Heart right ventricle (tissue), 16 donors: ENCODE measurements around the gene SLC20A1. TPM values are rescaled to one million over a fixed set of nuclear protein-coding genes. Genes with fewer than 3 reads are reported as not detected.
"Not testable (repeated sequence)": the region's sequence is repeated elsewhere in the genome, so short reads cannot be mapped to it uniquely, and the experiment has no call there.

ENCODE experiments used
- ATAC-seq, 8 donors: fragments of 200-7000 bp; cut with Tn5 transposase; one replicate each; pipeline ENCODE4 v1.9.1; 2020; ENCODE audit warnings: mild to moderate bottlenecking in 8 of 8, moderate library complexity in 8 of 8, moderate number of reproducible peaks in 1 of 8
- DNase-seq, 2 donors: peaks; one replicate each; pipeline ENCODE4 v3.0.0-alpha.2; 2020
- H3K27ac ChIP-seq, 10 donors: fragments of 200-600 bp; sonication (generic) in 2 of 10; one replicate each; pipeline versions ENCODE4 v1.5.0 to v1.8.0; 2020 to 2022; ENCODE audit warnings: mild to moderate bottlenecking in 3 of 10
- H3K27me3 ChIP-seq, 7 donors: fragments of 200-600 bp; one replicate each; pipeline ENCODE4 v1.8.0; 2021 to 2022; ENCODE audit warnings: mild to moderate bottlenecking in 2 of 7
- H3K36me3 ChIP-seq, 9 donors: fragments of 200-600 bp; sonication (generic) in 1 of 9; one replicate each; pipeline versions ENCODE4 v1.5.0 to v1.8.0; 2020 to 2022; ENCODE audit warnings: mild to moderate bottlenecking in 2 of 9
- H3K4me1 ChIP-seq, 9 donors: fragments of 200-600 bp; sonication (generic) in 1 of 9; one replicate each; pipeline versions ENCODE4 v1.5.0 to v1.8.0; 2020 to 2022; ENCODE audit warnings: mild to moderate bottlenecking in 4 of 9
- H3K4me3 ChIP-seq, 10 donors: fragments of 200-600 bp; sonication (generic) in 2 of 10; one replicate each; pipeline versions ENCODE4 v1.5.0 to v1.8.0; 2020 to 2022; ENCODE audit warnings: mild to moderate bottlenecking in 7 of 10, moderate library complexity in 2 of 10
- H3K9me3 ChIP-seq, 11 donors: fragments of 200-600 bp in 10 of 11; sonication (generic) in 2 of 11; one replicate each; pipeline versions ENCODE4 v1.5.0 to v1.8.0; 2013 to 2022; ENCODE audit warnings: mild to moderate bottlenecking in 2 of 11, control low read depth in 1 of 11, moderate library complexity in 1 of 11
- WGBS, 2 donors: extraction: QIAGEN DNeasy Blood & Tissue Kit; methylation state at CpG; one replicate each; pipeline ENCODE4 v1.1.7; 2013; ENCODE audit warnings: inconsistent platforms in 1 of 2; 5-methylcytosine and 5-hydroxymethylcytosine counted together
- intact Hi-C, 10 donors: fragments of 100-400 bp; cut with DNase I; formaldehyde crosslinking; loops; one replicate each; pipeline versions ENCODE4 v1.11.1 to v1.14.2; 2022
- polyA plus RNA-seq, 2 donors: library from polyadenylated mRNA; stranded (reverse); fragments of 200-250 nt; gene quantifications; one replicate each; pipeline ENCODE4 v1.2.3, GENCODE V29; 2013
- total RNA-seq, 10 donors: library from RNA; stranded (reverse); fragmentation: NEBNext Ultra II Directional in 3 of 10; extraction: Animal tissue kit (Norgen Biotek cat#: 25700) in 3 of 10; gene quantifications; one replicate each; pipeline versions ENCODE4 v1.2.1 to v1.2.4, GENCODE V29; 2021 to 2023
- TF ChIP-seq, protein P1 (sequence below), 9 donors: fragments of 200-600 bp; sonication (generic) in 2 of 9; IDR thresholded peaks; one replicate each; pipeline versions ENCODE4 v1.5.0 to v1.8.0; 2021 to 2022; ENCODE audit warnings: antibody characterized with exemption in 9 of 9, mild to moderate bottlenecking in 5 of 9, moderate library complexity in 1 of 9
- donor health status: Arrhythmogenic right ventricular cardiomyopathy.
- donor health status: ischemic (EF 13 %, LVEDD 7.1; RV severe dilation, severe dysfunction).
- donor health status: healthy with polysubstance abuse.
- donor health status: DM: no; HTN: yes; CAD: no.
- donor health status: DM: no; HTN: no; CAD: no.
- donor health status: ischemic (EF 25% LVEDD 6.9; RV normal size, moderate dysfunction).
- donor health status: ischemic (EF 25% LVEDD 5.7; RV mildly dilated, moderate dysfunction).
- donor health status: healthy.
- donor health status: DM: yes; HTN: yes; CAD: no.
- donor health status: Ischemic cardiomyopathy.
- donor health status: ischemic (EF 35%, LVEDD 5.7; RV mildly dilated, moderate dysfunction).
- donor health status: nonischemic (EF 11% LVEDD 7.7; RV severe dilation, severe dysfunction).
- donor health status: DM: yes; HTN: yes; CAD: no.
- donor health status: PGD.
- donor health status: ischemic (EF 29% LVEDD 5.4; RV normal size, mild dysfunction).
- donor health status: nonischemic (EF 23%, LVEDD 6.1; RV moderate dilation, normal function).

SLC20A1 gene
- total and polyA plus RNA-seq, 12 donors, result 9.9 to 21.3 (median 13.2) TPM

DNA sequence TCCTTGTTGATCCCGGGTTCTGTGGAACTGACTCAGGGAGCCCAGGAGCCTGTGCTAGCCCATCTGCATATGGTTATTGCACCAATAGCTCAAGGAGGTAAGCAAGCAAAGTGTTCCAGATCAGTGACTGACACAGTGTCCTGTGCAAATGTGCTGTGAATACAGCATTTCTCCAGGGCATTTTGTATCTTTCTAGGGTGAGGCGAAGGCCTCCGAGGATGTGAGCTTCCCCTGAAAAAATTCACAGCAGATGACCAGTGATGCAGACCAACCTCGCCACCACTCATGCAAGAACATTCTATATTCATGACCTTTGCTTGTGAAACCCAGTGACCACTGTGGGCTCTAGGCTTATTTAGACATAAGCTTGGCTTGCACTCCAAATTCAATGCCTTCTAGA, 59.8 kb downstream of the SLC20A1 start:
- Histone ChIP-seq H3K9me3 (no peaks in the 10 kb centered on the region), H3K27ac (no peak overlapping the region), H3K27me3 (peaks cover 0 to 35% (median 2%) of the 10 kb centered on the region in 7 donors), H3K4me1 (peaks cover 0 to 54% (median 0%) of the 10 kb centered on the region in 9 donors), H3K4me3 (no peak overlapping the region), H3K36me3 (no peaks in the 10 kb centered on the region)
- DNase-seq (no peak), ATAC-seq (no peak)
- WGBS, 2 donors, result 91 to 92% methylated on average over 4 of the region's 4 CpGs
- TF ChIP-seq, protein P1, sequence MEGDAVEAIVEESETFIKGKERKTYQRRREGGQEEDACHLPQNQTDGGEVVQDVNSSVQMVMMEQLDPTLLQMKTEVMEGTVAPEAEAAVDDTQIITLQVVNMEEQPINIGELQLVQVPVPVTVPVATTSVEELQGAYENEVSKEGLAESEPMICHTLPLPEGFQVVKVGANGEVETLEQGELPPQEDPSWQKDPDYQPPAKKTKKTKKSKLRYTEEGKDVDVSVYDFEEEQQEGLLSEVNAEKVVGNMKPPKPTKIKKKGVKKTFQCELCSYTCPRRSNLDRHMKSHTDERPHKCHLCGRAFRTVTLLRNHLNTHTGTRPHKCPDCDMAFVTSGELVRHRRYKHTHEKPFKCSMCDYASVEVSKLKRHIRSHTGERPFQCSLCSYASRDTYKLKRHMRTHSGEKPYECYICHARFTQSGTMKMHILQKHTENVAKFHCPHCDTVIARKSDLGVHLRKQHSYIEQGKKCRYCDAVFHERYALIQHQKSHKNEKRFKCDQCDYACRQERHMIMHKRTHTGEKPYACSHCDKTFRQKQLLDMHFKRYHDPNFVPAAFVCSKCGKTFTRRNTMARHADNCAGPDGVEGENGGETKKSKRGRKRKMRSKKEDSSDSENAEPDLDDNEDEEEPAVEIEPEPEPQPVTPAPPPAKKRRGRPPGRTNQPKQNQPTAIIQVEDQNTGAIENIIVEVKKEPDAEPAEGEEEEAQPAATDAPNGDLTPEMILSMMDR (IDR thresholded peaks at IDR 0.05), result no peak
- intact Hi-C loops, result no loop called here

DNA sequence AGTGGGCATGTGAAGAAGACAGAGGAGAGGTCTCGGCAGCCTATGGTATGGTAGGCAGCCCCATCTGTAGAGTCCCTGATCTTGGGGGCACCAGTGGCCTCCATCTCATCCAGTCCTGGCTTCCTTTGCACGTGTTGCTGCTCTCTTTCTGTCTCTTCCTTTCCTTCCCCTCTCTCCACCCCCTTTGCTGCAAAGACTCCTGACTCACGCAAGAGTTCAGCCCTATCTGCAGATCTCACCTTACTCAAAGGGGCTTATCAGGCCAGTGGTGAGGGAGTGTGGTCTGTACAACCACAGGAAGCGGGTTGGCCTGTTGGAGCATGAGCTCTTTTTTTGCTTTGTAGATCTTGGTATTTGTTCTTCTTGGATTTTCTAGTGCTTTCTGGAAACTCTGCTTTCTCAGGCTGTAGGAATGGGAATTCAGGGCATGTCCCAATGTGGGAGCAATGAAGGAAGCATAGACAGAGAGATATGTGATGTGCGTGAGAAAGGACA, 60.5 kb downstream of the SLC20A1 start:
- H3K4me1 ChIP-seq, result peaks cover 0 to 48% (median 0%) of the 10 kb centered on the region in 9 donors
- TF ChIP-seq, protein P1 (IDR thresholded peaks at IDR 0.05), result no peak
- H3K9me3 ChIP-seq, result no peaks in the 10 kb centered on the region
- peak in 1 of 8 donors; percentile 42 for ATAC-seq
- WGBS, 2 donors, result 44 to 54% methylated on average over 5 of the region's 5 CpGs
- no peak overlapping the region for H3K4me3 ChIP-seq
- no peak for DNase-seq
- H3K27me3 ChIP-seq, result peaks cover 0 to 35% (median 2%) of the 10 kb centered on the region in 7 donors
- intact Hi-C loops, result no loop called here
- no peaks in the 10 kb centered on the region for H3K36me3 ChIP-seq
- no peak overlapping the region for H3K27ac ChIP-seq

DNA sequence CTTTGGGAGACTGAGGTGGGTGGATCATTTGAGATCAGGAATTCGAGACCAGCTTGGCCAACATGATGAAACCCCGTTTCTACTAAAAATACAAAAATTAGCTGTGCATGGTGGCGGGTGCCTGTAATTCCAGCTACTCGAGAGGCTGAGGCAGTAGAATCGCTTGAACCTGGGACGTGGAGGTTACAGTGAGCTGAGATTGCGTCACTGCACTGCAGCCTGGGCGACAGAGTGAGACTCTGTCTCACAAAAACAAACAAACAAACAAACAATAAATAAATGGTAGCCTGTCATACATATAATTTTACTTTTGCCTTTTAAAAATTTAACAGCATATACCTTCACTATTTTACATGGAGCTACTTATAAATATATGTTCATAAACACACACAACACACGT, 61.2 kb downstream of the SLC20A1 start:
- H3K9me3 ChIP-seq, H3K36me3 ChIP-seq, ATAC-seq, H3K27ac ChIP-seq, DNase-seq, H3K4me3 ChIP-seq, intact Hi-C loops: not testable (repeated sequence)
- peaks cover 0 to 35% (median 2%) of the 10 kb centered on the region in 7 donors for H3K27me3 ChIP-seq
- peaks cover 0 to 40% (median 0%) of the 10 kb centered on the region in 9 donors for H3K4me1 ChIP-seq
- WGBS, 2 donors, result 89 to 91% methylated on average over 9 of the region's 9 CpGs

DNA sequence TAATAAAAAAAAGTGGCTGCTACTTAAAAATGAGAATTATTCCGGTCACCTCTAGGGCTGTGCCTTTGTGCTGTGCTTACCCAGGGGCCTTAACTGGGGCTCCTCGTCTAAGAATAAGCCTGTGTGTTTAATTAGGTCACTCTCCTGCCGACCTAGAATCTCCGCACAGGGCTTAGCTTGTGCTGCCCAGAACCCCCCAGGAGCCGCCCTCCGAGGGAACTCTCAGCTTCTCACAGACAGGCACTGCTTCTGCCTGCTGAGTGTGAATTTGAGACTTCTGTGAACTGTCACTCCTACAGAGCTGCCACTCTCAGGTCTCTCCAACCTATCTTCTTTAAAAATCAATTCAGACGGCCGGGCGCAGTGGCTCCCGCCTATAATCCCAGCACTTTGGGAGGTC, 63.2 kb downstream of the SLC20A1 start:
- Histone ChIP-seq H3K27me3 (peaks cover 0 to 38% (median 2%) of the 10 kb centered on the region in 7 donors), H3K27ac (peak overlapping the region in 1 of 10 donors; percentile 72), H3K4me3 (no peak overlapping the region), H3K4me1 (peaks cover 0 to 50% (median 0%) of the 10 kb centered on the region in 9 donors), H3K9me3 (no peaks in the 10 kb centered on the region), H3K36me3 (no peaks in the 10 kb centered on the region)
- TF ChIP-seq, protein P1 (IDR thresholded peaks at IDR 0.05), result no peak
- intact Hi-C loops, result no loop called here
- 60 to 61% methylated on average over 10 of the region's 10 CpGs for WGBS, 2 donors
- ATAC-seq (no peak), DNase-seq (no peak)

DNA sequence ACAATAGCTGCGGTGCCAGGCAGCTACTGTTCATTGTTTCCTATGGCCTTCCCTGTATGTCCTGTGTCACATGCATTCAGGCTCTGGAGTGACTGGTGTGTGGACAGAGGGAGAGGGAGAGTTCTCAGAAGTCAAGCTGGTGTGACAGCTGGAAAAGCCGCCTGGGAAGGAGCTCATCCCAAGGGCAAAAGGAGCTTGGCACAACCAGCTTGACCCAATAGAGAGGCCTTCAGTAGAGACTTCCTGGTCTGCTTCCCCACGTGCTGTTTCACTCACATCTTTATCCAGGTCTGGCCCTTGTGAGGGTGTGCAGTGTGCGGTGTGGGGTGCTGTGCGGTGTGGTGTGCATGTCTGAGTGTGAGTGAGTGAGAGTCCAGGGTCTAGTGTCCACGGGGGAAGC, 64.0 kb downstream of the SLC20A1 start:
- Histone ChIP-seq H3K4me1 (peaks cover 0 to 50% (median 0%) of the 10 kb centered on the region in 9 donors), H3K36me3 (no peaks in the 10 kb centered on the region), H3K4me3 (no peak overlapping the region), H3K27me3 (peaks cover 0 to 32% (median 2%) of the 10 kb centered on the region in 7 donors), H3K9me3 (no peaks in the 10 kb centered on the region), H3K27ac (no peak overlapping the region)
- TF ChIP-seq, protein P1 (IDR thresholded peaks at IDR 0.05), result no peak
- no peak for ATAC-seq
- intact Hi-C loops, result no loop called here
- 83 to 85% methylated on average over 6 of the region's 6 CpGs for WGBS, 2 donors
- DNase-seq, result no peak
